Naive B cell (primary cell): ENCODE results near the gene DCN. TPM values are rescaled to one million over a fixed set of nuclear protein-coding genes. Genes with fewer than 3 reads are reported as not detected.

ENCODE experiments used
- ATAC-seq, 2 donors: fragments of 150-1000 bp; cut with Tn5 transposase; 2 replicates each; pipeline ENCODE4 v1.10.0; 2021; ENCODE audit warnings: low read depth in 2 of 2, mild to moderate bottlenecking in 2 of 2, moderate library complexity in 2 of 2
- DNase-seq: peaks from one replicate; pipeline ENCODE4 v3.0.0; 2022
- H3K27ac Mint-ChIP-seq, 6 donors: one replicate each; pipeline ENCODE4 v1.8.0; 2020 to 2022; ENCODE audit warnings: mild to moderate bottlenecking in 6 of 6, mixed read lengths in 6 of 6, moderate library complexity in 5 of 6, inconsistent platforms in 2 of 6
- H3K27me3 Mint-ChIP-seq, 3 donors: one replicate each; pipeline ENCODE4 v1.8.0; 2021 to 2022; ENCODE audit warnings: mixed read lengths in 3 of 3, mild to moderate bottlenecking in 1 of 3
- H3K36me3 Mint-ChIP-seq, 2 donors: one replicate each; pipeline ENCODE4 v1.8.0; 2020 to 2022; ENCODE audit warnings: mixed read lengths in 2 of 2, inconsistent platforms in 1 of 2, mild to moderate bottlenecking in 1 of 2
- H3K4me1 Mint-ChIP-seq, 3 donors: one replicate each; pipeline ENCODE4 v1.8.0; 2020 to 2022; ENCODE audit warnings: mixed read lengths in 3 of 3, inconsistent platforms in 1 of 3, mild to moderate bottlenecking in 1 of 3, moderate library complexity in 1 of 3
- H3K4me3 Mint-ChIP-seq, 8 donors: one replicate each; pipeline ENCODE4 v1.8.0; 2020 to 2022; ENCODE audit warnings: mild to moderate bottlenecking in 8 of 8, mixed read lengths in 8 of 8, moderate library complexity in 8 of 8, inconsistent platforms in 2 of 8
- H3K9me3 Mint-ChIP-seq, 7 donors: one replicate each; pipeline ENCODE4 v1.8.0; 2020 to 2022; ENCODE audit warnings: mixed read lengths in 7 of 7, mild to moderate bottlenecking in 5 of 7, inconsistent platforms in 2 of 7, moderate library complexity in 1 of 7
- polyA plus RNA-seq, 6 donors: library from polyadenylated mRNA; unstranded; fragments of 300-500 nt; fragmentation: Illumina TruSeq; gene quantifications; one replicate each; pipeline ENCODE4 v1.2.3, GENCODE V29; 2021; ENCODE audit warnings: low read depth in 6 of 6

Gene DCN
- polyA plus RNA-seq, 6 donors from 2014 or later, result not detected

GRCh38 chr12:91111366-91112325, 71.0 kb downstream of the DCN start, which contains the start of gene LUM:
LUM (minus strand) TSS chr12:91111494; CDS start chr12:91108979, 2,515 bp downstream.
- H3K9me3 Mint-ChIP-seq, result no peaks in the 10 kb centered on the region
- H3K4me3 Mint-ChIP-seq, result no peak within 1 kb of the TSS

DNA sequence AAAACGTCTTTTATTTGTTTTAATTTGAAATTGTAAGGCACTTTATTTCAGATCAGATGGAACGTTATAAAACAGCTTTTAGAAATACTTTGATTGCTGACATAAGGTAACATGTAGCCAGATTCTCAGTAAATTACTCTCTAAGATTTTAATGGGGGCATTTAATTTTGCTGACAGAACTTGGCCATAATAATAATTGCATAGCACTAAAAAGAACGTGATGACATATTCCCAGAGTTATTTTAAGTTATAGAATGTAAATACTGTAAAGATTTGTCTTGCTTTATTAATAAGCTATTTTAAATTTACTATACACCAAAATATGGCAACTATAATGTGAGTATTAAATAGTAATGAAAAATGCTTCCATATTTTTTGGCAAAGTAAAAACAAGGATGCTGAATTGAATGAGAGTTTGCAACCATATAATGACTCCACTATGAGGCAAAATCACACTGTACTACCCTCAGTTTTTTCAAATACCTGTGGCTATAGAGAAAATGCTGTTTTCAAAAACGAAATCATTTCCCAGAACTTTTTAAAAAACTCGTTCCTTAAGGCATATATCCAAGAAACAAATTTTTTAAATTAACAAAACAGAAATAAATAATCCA, 72.2 kb downstream of the DCN start:
- Mint-ChIP-seq H3K27ac (no peak overlapping the region), H3K4me3 (no peak overlapping the region), H3K4me1 (no peaks in the 10 kb centered on the region), H3K9me3 (no peaks in the 10 kb centered on the region), H3K27me3 (no peaks in the 10 kb centered on the region), H3K36me3 (no peaks in the 10 kb centered on the region)
- no peak for ATAC-seq
- DNase-seq, result no peak

More at GRCh38 chr12:91111366-91112325, 71.0 kb downstream of the DCN start, which contains the start of gene LUM:
- Mint-ChIP-seq H3K27me3 (no peaks in the 10 kb centered on the region), H3K4me1 (no peaks in the 10 kb centered on the region), H3K36me3 (no peaks in the 10 kb centered on the region), H3K27ac (peak within 1 kb of the TSS in 1 of 6 donors; percentile 21)
- ATAC-seq (no peak), DNase-seq (no peak)

DNA sequence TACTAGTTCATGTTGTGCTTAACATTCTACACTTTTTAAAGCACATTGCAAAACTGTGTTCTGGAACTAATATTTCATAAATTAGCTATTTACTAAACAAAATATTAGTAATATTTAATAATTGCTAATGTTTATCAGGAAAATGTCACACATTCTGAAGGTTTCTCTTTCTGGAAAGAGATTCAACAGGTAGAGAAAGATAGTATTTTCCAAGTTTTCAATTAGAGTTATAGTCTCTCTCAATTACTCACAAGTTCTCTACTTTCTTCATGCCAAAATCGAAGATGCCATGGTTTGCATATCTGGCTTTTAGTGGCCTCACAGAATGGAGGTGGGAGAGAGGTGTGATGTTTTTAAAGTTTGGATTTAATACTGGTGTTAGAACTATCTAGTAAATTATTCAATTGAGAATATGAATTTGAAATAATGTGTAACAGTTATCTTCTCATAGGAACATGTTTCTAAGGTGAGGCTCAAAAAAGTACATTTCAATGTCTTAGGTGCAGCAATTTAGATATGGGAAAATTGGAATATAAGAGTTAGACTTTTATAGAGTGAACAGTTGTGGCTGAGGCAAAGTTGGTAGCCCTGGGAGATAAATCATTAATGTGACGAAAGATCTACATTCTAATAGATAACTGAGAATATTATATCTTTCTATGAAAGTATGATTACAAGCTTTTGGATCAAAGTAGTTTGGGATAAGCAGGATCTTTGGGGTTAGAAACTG, 72.9 kb downstream of the DCN start:
- H3K9me3 Mint-ChIP-seq, result no peaks in the 10 kb centered on the region
- H3K36me3 Mint-ChIP-seq, result no peaks in the 10 kb centered on the region
- DNase-seq (no peak), ATAC-seq (no peak)
- no peaks in the 10 kb centered on the region for H3K4me1 Mint-ChIP-seq
- no peaks in the 10 kb centered on the region for H3K27me3 Mint-ChIP-seq
- H3K4me3 Mint-ChIP-seq, result no peak overlapping the region
- no peak overlapping the region for H3K27ac Mint-ChIP-seq

DNA sequence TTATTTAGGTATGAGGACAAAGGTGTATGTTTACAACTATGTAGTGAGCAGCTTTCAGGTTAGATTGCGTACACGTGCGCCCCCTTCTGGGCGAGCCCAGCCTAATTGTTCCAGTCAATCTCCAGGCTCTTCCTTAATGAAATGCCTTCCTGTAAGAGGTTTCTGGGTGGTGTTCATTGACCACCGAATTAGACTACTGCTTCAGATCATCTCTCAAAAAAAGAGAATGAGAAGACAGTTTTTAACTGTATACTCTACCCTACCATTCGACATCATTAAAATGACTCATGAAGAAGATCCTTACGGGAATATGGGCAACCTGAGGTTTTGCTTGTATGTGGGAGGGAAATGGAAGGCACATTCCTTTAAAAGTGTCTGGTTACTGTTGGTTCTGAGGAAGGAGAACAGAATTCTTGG, 73.5 kb downstream of the DCN start:
- Mint-ChIP-seq H3K27ac (no peak overlapping the region), H3K9me3 (no peaks in the 10 kb centered on the region), H3K4me3 (no peak overlapping the region), H3K36me3 (no peaks in the 10 kb centered on the region), H3K4me1 (no peaks in the 10 kb centered on the region), H3K27me3 (no peaks in the 10 kb centered on the region)
- DNase-seq (no peak), ATAC-seq (no peak)

DNA sequence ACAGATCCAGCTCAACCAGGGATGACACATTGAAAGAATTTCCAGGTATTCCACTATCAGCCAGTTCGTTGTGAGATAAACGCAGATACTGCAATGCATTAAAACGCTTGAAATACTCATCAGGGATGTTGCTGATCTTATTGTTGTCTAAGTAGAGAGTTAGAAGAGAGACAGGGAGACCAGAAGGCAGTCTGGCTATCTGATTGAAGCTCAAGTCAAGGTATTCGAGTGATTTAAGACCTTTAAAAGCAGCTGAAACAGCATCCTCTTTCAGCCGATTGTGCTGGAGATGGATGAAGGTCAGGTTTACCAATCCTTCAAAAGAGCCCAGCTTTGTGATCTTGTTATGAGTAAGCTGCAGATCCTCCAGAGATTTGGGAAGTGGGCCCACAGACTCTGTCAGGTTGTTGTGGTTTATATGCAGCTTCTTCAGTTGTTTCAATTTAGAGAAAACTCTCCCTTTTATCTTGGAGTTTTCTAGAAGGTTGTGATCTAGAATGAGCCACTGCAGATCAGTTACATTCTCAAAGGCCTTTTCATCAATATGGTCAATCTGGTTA, 74.3 kb downstream of the DCN start:
- Mint-ChIP-seq H3K4me3 (no peak overlapping the region), H3K27me3 (no peaks in the 10 kb centered on the region), H3K4me1 (no peaks in the 10 kb centered on the region), H3K9me3 (no peaks in the 10 kb centered on the region), H3K36me3 (no peaks in the 10 kb centered on the region), H3K27ac (no peak overlapping the region)
- DNase-seq (no peak), ATAC-seq (no peak)

DNA sequence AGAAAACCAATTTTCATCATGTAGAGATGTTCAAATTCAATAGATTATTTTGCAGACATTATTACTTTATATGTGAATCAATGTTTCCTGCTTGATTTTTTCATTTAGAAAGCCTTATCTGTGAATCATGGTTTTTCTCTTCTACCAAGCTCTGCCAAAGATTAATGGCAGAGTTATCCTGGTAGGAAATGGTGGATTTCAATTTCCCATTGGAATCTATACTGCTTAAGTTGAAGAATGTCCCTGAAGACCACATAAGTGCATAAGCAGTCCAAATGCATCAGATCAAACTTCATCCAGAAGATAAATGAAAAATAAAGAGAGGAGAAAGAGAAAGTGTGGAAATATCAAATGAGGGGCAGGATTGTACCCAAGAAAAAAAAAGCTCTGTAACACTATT, 76.3 kb downstream of the DCN start:
- ATAC-seq, result no peak
- no peaks in the 10 kb centered on the region for H3K9me3 Mint-ChIP-seq
- no peaks in the 10 kb centered on the region for H3K27me3 Mint-ChIP-seq
- H3K4me1 Mint-ChIP-seq, result no peaks in the 10 kb centered on the region
- DNase-seq, result no peak
- H3K4me3 Mint-ChIP-seq, result no peak overlapping the region
- no peaks in the 10 kb centered on the region for H3K36me3 Mint-ChIP-seq
- H3K27ac Mint-ChIP-seq, result no peak overlapping the region

- Mint-ChIP-seq H3K27ac (no peak overlapping the region), H3K9me3 (no peaks in the 10 kb centered on the region), H3K4me1 (no peaks in the 10 kb centered on the region), H3K36me3 (no peaks in the 10 kb centered on the region), H3K27me3 (no peaks in the 10 kb centered on the region), H3K4me3 (no peak overlapping the region)
- no peak for DNase-seq
- ATAC-seq, result no peak
Measured at GRCh38 chr12:91105807-91106206, 76.8 kb downstream of the DCN start.

- H3K4me1 Mint-ChIP-seq, result no peaks in the 10 kb centered on the region
- H3K36me3 Mint-ChIP-seq, result no peaks in the 10 kb centered on the region
- DNase-seq, result no peak
- no peak overlapping the region for H3K27ac Mint-ChIP-seq
- ATAC-seq, result no peak
- H3K9me3 Mint-ChIP-seq, result no peaks in the 10 kb centered on the region
- H3K4me3 Mint-ChIP-seq, result no peak overlapping the region
- H3K27me3 Mint-ChIP-seq, result no peaks in the 10 kb centered on the region
Measured at GRCh38 chr12:91104812-91105466, 77.7 kb downstream of the DCN start.

DNA sequence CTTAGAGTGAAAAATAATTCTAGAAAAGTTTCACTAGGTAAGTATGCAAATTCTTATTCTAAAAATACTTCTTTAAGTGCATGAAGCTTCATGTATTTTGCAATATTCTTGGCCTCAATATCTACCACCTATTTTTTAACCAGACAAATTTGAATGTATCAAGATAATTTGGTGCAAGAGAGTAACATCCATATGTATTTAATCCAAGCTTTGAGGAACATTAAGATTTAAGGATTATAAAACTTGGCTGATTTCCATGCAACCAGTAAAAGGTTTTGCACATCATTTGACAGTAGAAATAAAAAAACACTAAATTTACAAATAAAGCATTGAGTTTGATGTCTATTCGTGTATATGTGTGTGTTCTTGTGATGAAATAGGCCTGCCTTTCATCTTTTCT, 79.0 kb downstream of the DCN start:
- ATAC-seq, result no peak
- H3K4me1 Mint-ChIP-seq, result peaks cover 0 to under 1% (median 0%) of the 10 kb centered on the region in 3 donors
- H3K36me3 Mint-ChIP-seq, result no peaks in the 10 kb centered on the region
- no peaks in the 10 kb centered on the region for H3K27me3 Mint-ChIP-seq
- no peak overlapping the region for H3K27ac Mint-ChIP-seq
- H3K9me3 Mint-ChIP-seq, result no peaks in the 10 kb centered on the region
- no peak for DNase-seq
- H3K4me3 Mint-ChIP-seq, result no peak overlapping the region

GRCh38 chr12:91103101-91103500, 79.5 kb downstream of the DCN start:
- Mint-ChIP-seq H3K27me3 (no peaks in the 10 kb centered on the region), H3K27ac (no peak overlapping the region)

GRCh38 chr12:91100906-91101305, 81.7 kb downstream of the DCN start:
- no peaks in the 10 kb centered on the region for H3K36me3 Mint-ChIP-seq
- H3K27ac Mint-ChIP-seq, result no peak overlapping the region
- H3K9me3 Mint-ChIP-seq, result no peaks in the 10 kb centered on the region
- DNase-seq, result no peak
- no peak overlapping the region for H3K4me3 Mint-ChIP-seq
- ATAC-seq, result no peak
- H3K4me1 Mint-ChIP-seq, result peaks cover 0 to 4% (median 0%) of the 10 kb centered on the region in 3 donors
- H3K27me3 Mint-ChIP-seq, result no peaks in the 10 kb centered on the region

More at GRCh38 chr12:91103101-91103500, 79.5 kb downstream of the DCN start:
- ATAC-seq (no peak), DNase-seq (no peak)
- Mint-ChIP-seq H3K36me3 (no peaks in the 10 kb centered on the region), H3K9me3 (no peaks in the 10 kb centered on the region), H3K4me3 (no peak overlapping the region), H3K4me1 (peaks cover 0 to 4% (median 0%) of the 10 kb centered on the region in 3 donors)

DNA sequence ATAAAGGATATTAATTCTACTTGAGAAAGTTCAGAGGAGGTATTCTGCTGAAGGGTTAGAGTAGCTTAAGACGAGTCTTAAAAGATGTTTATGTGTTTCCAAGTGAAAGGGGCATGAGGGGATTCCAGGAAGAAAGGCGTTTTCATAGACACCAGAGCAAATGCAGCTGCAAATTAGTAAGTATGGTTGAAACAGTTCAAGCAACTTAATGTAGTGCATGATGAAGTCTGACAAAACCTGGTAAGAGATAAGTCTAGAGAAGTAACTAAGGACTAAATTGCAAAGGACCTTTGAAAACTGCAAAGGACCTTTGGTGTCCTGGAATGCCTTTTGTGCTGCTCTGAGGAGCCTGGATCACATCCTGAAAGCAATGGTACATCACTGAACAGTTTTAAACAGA, 82.8 kb downstream of the DCN start:
- peaks cover 0 to 4% (median 0%) of the 10 kb centered on the region in 3 donors for H3K4me1 Mint-ChIP-seq
- H3K9me3 Mint-ChIP-seq, result no peaks in the 10 kb centered on the region
- no peaks in the 10 kb centered on the region for H3K27me3 Mint-ChIP-seq
- no peak overlapping the region for H3K4me3 Mint-ChIP-seq
- H3K36me3 Mint-ChIP-seq, result no peaks in the 10 kb centered on the region
- DNase-seq (no peak), ATAC-seq (no peak)
- no peak overlapping the region for H3K27ac Mint-ChIP-seq

DNA sequence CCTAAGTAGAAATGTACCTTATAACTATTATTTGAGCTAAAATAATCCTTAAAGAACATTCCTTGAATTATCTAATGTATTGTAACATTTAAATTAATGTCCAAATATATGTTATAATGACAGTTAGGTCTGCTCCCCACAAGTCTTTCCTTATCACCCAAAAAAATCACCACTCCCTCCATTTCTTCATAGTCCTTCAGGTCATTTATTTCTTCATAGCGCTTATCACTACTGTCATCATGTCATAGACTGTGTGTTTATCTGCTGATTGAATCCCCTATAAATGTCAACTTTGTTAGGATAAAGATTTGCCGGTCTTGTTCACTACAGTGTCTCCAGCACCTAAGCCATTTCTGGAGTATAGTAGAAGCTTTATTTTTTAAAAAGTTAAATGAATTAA, 83.3 kb downstream of the DCN start:
- H3K9me3 Mint-ChIP-seq, result no peaks in the 10 kb centered on the region
- no peak for ATAC-seq
- H3K27me3 Mint-ChIP-seq, result no peaks in the 10 kb centered on the region

More for the DNA sequence above, 83.3 kb downstream of the DCN start:
- no peak for DNase-seq
- H3K36me3 Mint-ChIP-seq, result no peaks in the 10 kb centered on the region
- H3K4me3 Mint-ChIP-seq, result no peak overlapping the region
- H3K4me1 Mint-ChIP-seq, result peaks cover 0 to 4% (median 0%) of the 10 kb centered on the region in 3 donors
- H3K27ac Mint-ChIP-seq, result no peak overlapping the region
